GM12873 (cell line): ENCODE data around the gene CHIA.

Source experiments
- CTCF ChIP-seq: IDR thresholded peaks from 2 replicates; pipeline ENCODE4 v1.5.1; 2012; ENCODE audit warnings: low read depth, mild to moderate bottlenecking, moderate library complexity, low read length, control low read depth; ENCODE audit not compliant: insufficient read depth; ENCODE audit errors: missing control alignments

The CHIA gene

DNA sequence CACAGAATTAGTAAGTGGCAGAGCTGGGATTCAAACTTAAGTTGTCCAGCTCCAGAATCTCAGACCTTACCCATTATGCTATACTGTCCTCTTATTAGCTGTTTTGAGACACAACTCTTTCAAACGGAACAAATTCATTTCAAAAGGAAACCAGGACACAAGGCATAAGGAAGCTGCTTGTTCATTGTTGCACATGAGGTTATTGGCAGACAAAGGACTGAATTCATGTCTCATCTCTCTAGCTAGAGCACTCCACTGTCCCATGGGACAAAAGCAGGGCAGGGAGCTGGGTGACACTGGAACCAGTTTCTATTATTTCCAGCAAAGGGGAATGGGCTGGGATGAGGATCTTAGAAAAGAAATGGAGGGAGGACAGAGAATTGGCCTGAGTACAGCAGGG is 36.8 kb upstream of the CHIA start:
- no peak for TF ChIP-seq CTCF

DNA sequence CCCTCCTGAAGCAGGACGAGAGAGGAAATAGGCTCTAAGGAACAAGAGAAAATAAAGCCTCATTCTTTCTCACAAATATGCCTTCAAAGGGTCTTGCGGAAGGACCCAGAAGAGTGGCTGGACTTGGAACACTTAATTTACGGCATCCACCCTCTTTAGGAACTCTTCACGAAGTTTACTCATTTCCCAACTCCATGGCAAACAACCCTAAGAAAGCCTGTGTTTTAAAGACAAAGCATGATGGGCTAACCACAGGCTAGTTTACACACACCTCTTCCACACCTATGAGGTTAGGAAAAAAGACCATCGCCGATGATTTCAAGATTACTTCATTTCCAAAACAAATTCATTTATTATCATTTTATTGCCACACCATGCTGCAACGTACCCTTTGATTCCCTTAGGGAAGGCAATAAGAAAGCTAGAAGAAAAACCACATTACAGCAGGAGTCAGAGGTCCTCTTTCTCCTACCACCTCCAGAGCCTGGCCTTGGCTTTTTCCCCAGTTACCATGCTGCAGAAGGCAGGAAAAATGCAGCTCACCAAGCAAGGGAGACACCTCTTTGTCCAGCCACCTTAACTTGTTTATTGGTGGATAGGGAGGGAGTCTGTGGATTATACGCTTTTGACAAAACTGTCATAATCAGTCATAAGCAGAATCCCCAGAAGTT is 33.5 kb upstream of the CHIA start:
- no peak for TF ChIP-seq CTCF

DNA sequence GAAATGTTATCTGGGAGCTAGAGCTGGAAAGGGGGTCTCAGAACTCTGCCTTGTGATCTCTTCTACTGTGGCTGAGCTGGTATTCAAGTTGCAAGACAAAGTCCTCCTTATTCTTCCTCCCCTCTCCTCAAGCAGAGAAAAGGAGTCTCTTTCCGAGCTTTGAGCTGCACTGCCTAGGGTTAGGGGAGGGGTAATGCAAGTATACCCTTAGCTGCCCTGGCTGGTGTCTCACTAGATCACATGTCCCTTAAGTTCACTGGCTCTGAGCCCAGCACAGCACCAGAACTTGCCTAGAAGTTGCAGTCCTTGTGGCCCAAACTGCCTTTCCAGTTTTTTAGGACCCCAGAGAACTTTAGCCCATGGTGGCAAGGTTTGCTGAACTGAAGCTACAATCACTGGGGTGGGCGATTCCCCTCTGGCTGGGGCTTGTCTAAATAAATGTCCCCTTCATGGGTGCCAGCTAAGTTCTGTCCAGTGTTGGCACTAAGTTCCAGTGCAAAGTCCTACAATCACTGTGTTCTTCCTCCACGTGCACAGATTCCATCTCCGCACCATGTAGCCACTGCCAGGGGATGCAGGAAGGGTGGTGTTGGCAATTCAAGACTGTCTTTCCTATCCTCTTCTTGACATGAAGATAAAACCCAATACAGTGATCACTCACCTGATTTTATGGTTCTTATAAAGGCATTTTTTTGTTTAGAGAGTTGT is 22.7 kb upstream of the CHIA start:
- TF ChIP-seq CTCF, result no peak

GRCh38 chr1:111269825-111270406 is 20.7 kb upstream of the CHIA start:
- no peak for TF ChIP-seq CTCF

DNA sequence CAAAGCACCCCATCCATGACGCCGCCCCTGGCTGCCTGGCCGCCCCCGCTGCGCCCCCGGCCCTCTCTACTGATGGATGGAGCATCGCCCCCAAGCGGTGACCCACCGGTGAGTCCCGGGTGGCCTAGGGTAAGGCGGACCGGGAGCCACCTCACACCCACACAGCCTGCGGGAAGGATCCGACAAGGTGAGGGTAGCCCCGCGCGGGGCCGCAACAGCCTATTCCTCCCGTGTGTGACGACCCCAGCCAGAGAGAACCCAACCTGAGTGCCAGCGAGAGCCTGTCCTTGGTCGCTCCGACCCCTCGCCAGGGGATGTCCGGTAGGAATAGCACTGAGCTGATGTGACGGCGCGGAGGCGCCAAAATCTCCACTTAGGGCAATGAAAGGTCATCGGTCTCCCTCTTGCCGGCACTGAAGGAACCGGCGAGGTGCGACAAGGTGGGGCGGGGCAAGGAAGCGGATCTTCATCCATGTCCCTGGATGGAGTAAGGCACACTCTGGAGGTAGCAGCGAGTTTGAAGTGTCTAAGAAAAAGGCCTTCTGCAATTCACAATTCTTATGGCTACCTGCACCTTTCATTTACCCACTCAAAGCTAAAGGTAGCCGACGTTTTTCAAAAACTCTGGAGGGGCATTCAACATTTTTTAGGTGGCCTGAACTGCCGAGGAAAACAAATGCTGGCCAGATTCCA is 19.7 kb upstream of the CHIA start:
- peak; percentile 6 for TF ChIP-seq CTCF

GRCh38 chr1:111271464-111271801 is 19.2 kb upstream of the CHIA start:
- no peak for TF ChIP-seq CTCF

- no peak for TF ChIP-seq CTCF
Observed at GRCh38 chr1:111272081-111272480, 18.6 kb upstream of the CHIA start.
